Testis (tissue), 5 donors: ENCODE results near the gene MGAT5. TPM values are rescaled to one million over a fixed set of nuclear protein-coding genes. Genes with fewer than 3 reads are reported as not detected.
A peak's percentile ranks its signal among the peaks of the same experiment; 100 is the strongest.

Experiments used
- DNase-seq: peaks from one replicate; pipeline ENCODE4 v3.0.0-alpha.2; 2019
- H3K27ac ChIP-seq, 2 donors: fragments of 200-600 bp; sonication (generic); one replicate each; pipeline ENCODE4 v1.5.1; 2019
- H3K27me3 ChIP-seq: fragments of 200-600 bp; sonication (generic); one replicate; pipeline ENCODE4 v1.5.1; 2019
- H3K36me3 ChIP-seq: fragments of 200-600 bp; sonication (generic); one replicate; pipeline ENCODE4 v1.5.1; 2017; ENCODE audit warnings: low read depth; ENCODE audit errors: missing control alignments
- H3K4me1 ChIP-seq: fragments of 200-600 bp; sonication (generic); one replicate; pipeline ENCODE4 v1.5.1; 2019
- H3K4me3 ChIP-seq, 2 donors: fragments of 200-600 bp; sonication (generic); one replicate each; pipeline ENCODE4 v1.5.1; 2017 to 2019
- H3K9me3 ChIP-seq: fragments of 200-600 bp; sonication (generic); one replicate; pipeline ENCODE4 v1.5.1; 2017
- POLR2A ChIP-seq: fragments of 450-650 bp; IDR thresholded peaks from one replicate; pipeline ENCODE4 v1.6.1; 2017; ENCODE audit warnings: antibody characterized with exemption, mild to moderate bottlenecking, moderate library complexity
- WGBS, 2 donors: methylation state at CpG; one replicate each; pipeline ENCODE4 v1.1.5; 2018; 5-methylcytosine and 5-hydroxymethylcytosine counted together
- intact Hi-C: fragments of 100-400 bp; cut with DNase I; formaldehyde crosslinking; loops from one replicate; pipeline ENCODE4 v1.15.1; 2023; ENCODE audit warnings: low total_unique reads
- long read RNA-seq, 2 donors: transcript quantifications; one replicate each; lab custom pipeline, GENCODE V29; 2026
- polyA plus RNA-seq: library from polyadenylated mRNA; stranded (reverse); fragments of 350-450 nt; fragmentation: Illumina TruSeq; extraction: RNeasy Lipid Tissue Mini Kit (QIAGEN cat#74804); gene quantifications from one replicate; pipeline ENCODE4 v1.2.3, GENCODE V29; 2014; ENCODE audit warnings: low read depth, low replicate concordance; ENCODE audit not compliant: insufficient read depth
- total RNA-seq, 2 donors: library from RNA; depleted of rRNA; stranded (reverse); fragments of >200 nt; gene quantifications; one replicate each; pipeline ENCODE4 v1.2.3, GENCODE V29; 2016
- TF ChIP-seq, protein P1 (sequence below), 3 experiments: fragments of 450-650 bp in 2 of 3; fragments of 200-600 bp in 1 of 3; sonication (generic) in 1 of 3; IDR thresholded peaks; one replicate each; pipeline ENCODE4 v1.5.1; 2016 to 2019; ENCODE audit warnings: antibody characterized with exemption in 3 of 3, mild to moderate bottlenecking in 2 of 3, moderate library complexity in 1 of 3

MGAT5 gene, protein sequence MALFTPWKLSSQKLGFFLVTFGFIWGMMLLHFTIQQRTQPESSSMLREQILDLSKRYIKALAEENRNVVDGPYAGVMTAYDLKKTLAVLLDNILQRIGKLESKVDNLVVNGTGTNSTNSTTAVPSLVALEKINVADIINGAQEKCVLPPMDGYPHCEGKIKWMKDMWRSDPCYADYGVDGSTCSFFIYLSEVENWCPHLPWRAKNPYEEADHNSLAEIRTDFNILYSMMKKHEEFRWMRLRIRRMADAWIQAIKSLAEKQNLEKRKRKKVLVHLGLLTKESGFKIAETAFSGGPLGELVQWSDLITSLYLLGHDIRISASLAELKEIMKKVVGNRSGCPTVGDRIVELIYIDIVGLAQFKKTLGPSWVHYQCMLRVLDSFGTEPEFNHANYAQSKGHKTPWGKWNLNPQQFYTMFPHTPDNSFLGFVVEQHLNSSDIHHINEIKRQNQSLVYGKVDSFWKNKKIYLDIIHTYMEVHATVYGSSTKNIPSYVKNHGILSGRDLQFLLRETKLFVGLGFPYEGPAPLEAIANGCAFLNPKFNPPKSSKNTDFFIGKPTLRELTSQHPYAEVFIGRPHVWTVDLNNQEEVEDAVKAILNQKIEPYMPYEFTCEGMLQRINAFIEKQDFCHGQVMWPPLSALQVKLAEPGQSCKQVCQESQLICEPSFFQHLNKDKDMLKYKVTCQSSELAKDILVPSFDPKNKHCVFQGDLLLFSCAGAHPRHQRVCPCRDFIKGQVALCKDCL
- total RNA-seq (10 to 100 TPM; 64.5 to 73.8 TPM), polyA plus RNA-seq (31.6 TPM)
- long read RNA-seq, donor 1, full-length matches to known transcripts: 3 of 3 reads
- long read RNA-seq, donor 1, partial matches to known transcripts: 0 of 3 reads
- long read RNA-seq, donor 1, other reads (novel, unspliced or antisense): 0 of 3 reads
- long read RNA-seq, donor 2, partial matches to known transcripts: 0 of 1 reads
- long read RNA-seq, donor 2, other reads (novel, unspliced or antisense): 0 of 1 reads

DNA sequence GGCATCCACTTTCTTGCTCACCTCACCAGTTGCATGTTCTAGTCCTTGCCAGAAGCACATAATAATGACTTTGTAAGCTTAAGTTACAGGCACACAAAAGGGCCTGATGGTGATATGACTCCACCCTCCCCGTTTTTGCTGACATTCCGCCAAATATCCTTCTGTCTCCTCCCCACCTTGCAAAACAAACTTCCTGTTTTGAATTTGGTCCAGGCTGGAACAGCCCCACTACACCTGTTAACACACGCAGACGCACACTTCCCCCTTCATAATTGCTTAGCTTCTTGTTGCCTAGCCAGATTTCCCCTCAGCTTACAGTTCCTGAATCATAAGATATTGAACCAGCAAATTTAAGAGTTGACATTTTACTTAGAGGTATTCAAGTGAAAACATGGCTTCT, at the start of gene MGAT5:
Gene MGAT5 (plus strand): TSS at position 269 of the 400 bp plus-strand sequence. CDS start 332 bp downstream, outside the sequence.
- Histone ChIP-seq H3K9me3 (no peaks in the 10 kb centered on the region), H3K27me3 (no peaks in the 10 kb centered on the region), H3K4me1 (peaks cover 6% of the 10 kb centered on the region), H3K36me3 (no peaks in the 10 kb centered on the region), H3K4me3 (no peak within 1 kb of the TSS), H3K27ac (no peak within 1 kb of the TSS)
- intact Hi-C loops: no loop called here
- WGBS, 2 donors: 61 to 66% methylated on average over 4 of the region's 4 CpGs
- DNase-seq: no peak
- TF ChIP-seq POLR2A: no peak
- TF ChIP-seq, protein P1, sequence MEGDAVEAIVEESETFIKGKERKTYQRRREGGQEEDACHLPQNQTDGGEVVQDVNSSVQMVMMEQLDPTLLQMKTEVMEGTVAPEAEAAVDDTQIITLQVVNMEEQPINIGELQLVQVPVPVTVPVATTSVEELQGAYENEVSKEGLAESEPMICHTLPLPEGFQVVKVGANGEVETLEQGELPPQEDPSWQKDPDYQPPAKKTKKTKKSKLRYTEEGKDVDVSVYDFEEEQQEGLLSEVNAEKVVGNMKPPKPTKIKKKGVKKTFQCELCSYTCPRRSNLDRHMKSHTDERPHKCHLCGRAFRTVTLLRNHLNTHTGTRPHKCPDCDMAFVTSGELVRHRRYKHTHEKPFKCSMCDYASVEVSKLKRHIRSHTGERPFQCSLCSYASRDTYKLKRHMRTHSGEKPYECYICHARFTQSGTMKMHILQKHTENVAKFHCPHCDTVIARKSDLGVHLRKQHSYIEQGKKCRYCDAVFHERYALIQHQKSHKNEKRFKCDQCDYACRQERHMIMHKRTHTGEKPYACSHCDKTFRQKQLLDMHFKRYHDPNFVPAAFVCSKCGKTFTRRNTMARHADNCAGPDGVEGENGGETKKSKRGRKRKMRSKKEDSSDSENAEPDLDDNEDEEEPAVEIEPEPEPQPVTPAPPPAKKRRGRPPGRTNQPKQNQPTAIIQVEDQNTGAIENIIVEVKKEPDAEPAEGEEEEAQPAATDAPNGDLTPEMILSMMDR (IDR thresholded peaks at IDR 0.05): no peak

DNA sequence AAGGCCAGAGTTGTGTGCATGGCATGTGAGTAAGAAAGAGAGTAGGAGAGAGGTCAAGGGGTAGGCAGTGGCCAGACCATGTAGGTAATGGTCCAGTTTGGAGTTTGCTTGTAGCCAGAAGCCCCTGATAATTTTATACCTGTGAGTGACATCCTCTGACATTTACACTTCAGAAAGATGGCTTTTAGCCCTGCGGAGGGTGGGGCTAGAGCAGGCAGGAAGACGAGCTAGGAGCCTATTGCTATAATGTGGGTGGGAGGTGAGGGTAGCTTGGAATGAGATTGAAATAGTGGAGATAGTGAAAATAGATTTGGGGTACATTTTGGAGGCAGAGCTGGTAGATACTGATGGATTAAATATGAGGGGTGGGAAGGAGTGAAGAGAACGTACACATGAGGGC, 48.8 kb upstream of the MGAT5 start:
- no peak for DNase-seq
- H3K27ac ChIP-seq: no peak overlapping the region
- intact Hi-C loops: no loop called here
- H3K4me1 ChIP-seq: peaks cover 41% of the 10 kb centered on the region
- H3K36me3 ChIP-seq: no peaks in the 10 kb centered on the region
- no peaks in the 10 kb centered on the region for H3K9me3 ChIP-seq
- H3K27me3 ChIP-seq: no peaks in the 10 kb centered on the region
- no peak for TF ChIP-seq POLR2A
- TF ChIP-seq, protein P1 (IDR thresholded peaks at IDR 0.05): no peak
- WGBS, 2 donors: 89 to 91% methylated on average over 3 of the region's 3 CpGs
- no peak overlapping the region for H3K4me3 ChIP-seq

DNA sequence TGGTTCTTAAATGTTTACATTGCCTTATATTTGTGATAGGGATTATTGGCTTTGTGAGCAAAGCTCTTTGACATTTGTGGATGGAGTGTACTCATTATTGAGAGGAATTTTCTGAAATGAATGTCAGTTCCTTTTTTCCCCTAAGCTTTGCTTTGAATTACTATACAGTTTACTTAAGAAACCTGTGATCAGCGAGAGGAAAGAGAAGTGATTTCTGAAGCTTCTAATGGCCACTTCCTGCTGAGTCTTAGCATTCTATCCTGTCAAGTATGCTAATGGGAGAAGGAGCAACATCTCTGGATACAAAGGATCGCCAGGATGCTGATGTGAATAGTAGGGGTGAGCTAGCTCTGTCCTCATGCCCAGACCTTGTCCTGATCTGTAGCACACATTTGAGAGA, 47.8 kb upstream of the MGAT5 start:
- DNase-seq: no peak
- no peaks in the 10 kb centered on the region for H3K36me3 ChIP-seq
- no peaks in the 10 kb centered on the region for H3K27me3 ChIP-seq
- no peak overlapping the region for H3K4me3 ChIP-seq
- H3K27ac ChIP-seq: no peak overlapping the region
- 79 to 86% methylated on average over 2 of the region's 2 CpGs for WGBS, 2 donors
- intact Hi-C loops: no loop called here
- peaks cover 32% of the 10 kb centered on the region for H3K4me1 ChIP-seq
- TF ChIP-seq POLR2A: no peak
- TF ChIP-seq, protein P1 (IDR thresholded peaks at IDR 0.05): no peak
- H3K9me3 ChIP-seq: no peaks in the 10 kb centered on the region

DNA sequence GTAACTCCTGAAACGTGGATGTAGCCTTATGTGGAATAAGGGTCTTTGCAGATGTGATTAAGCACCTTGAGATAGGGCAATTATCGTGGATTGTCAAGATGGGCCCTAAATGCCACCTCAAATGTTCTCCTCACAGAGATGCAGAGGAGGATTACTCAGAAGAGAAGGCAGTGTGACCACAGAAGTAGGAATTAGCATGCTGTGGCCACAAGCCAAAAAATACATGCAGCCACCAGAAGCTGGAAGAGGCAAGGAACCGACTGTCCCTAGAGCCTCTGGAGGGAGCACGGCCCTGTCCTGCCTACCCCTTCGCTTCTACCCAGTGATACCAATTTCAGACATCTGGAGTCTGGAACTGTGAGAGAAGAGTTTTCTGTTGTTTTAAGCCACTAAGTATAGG, 47.3 kb upstream of the MGAT5 start:
- H3K4me1 ChIP-seq: peaks cover 31% of the 10 kb centered on the region
- WGBS, 2 donors: 56 to 70% methylated on average over 5 of the region's 5 CpGs
- no peaks in the 10 kb centered on the region for H3K36me3 ChIP-seq
- H3K27me3 ChIP-seq: no peaks in the 10 kb centered on the region
- TF ChIP-seq, protein P1 (IDR thresholded peaks at IDR 0.05): no peak
- no peak for TF ChIP-seq POLR2A
- H3K4me3 ChIP-seq: no peak overlapping the region
- H3K27ac ChIP-seq: no peak overlapping the region
- no peaks in the 10 kb centered on the region for H3K9me3 ChIP-seq
- intact Hi-C loops: no loop called here
- DNase-seq: peak; percentile 46
